Measurements from ENCODE around the gene CCDC40. TPM values are rescaled to one million over a fixed set of nuclear protein-coding genes. Genes with fewer than 3 reads are reported as not detected.

The CCDC40 gene
- total and polyA plus RNA-seq, 10 of the 15 experiments (the other 5 are each of a cell fraction or from before 2014, with no cell fraction given): 0.06 to 0.10 TPM; not detected in 8

- H2AFZ ChIP-seq (ENCODE audit: control insufficient read depth, low read depth, low read length): no peak overlapping the region
- intact Hi-C loops (cut with micrococcal nuclease; ENCODE audit: unreplicated experiment): no loop called here
- ChIA-PET SMC1A (ENCODE audit: uncharacterized antibody, unreplicated experiment) (no interaction called here), POLR2A (interaction anchor here (0.8 kb wide), 1 partner anchor 11 kb away, joined by 3 read pairs; no protein-coding TSS in a partner anchor), RAD21 (ENCODE audit: unreplicated experiment) (interaction anchor here (1.3 kb wide), 1 partner anchor 92 kb away, joined by 3 read pairs; the partner anchor contains the start of gene GAA), CTCF (interaction anchor here (0.6 to 2.6 kb wide), 21 partner anchors 8 to 1789 kb away, joined by 3 to 13 read pairs (median 4); partner anchors contain the start of gene GAA)
- no peak overlapping the region for H3K9ac ChIP-seq (ENCODE audit: control insufficient read depth, insufficient read depth, low read length)
- in situ Hi-C loops (cut with MboI): no loop called here
- DNase-seq (ENCODE audit: low read depth, low spot score) (no peak), FAIRE-seq (no peak), ATAC-seq (no peak)
- no peak overlapping the region for H3K4me3 ChIP-seq
- no peaks in the 10 kb centered on the region; the same call in 2 of the 3 replicates for H3K9me3 ChIP-seq (replicated peaks; ENCODE audit: control insufficient read depth, insufficient read depth, low read length)
- H3K4me2 ChIP-seq (ENCODE audit: control insufficient read depth, insufficient read depth): no peak overlapping the region
- H3K27ac ChIP-seq (ENCODE audit: control insufficient read depth, insufficient read depth): no peak overlapping the region
- no peaks in the 10 kb centered on the region for H3K79me2 ChIP-seq (ENCODE audit: control insufficient read depth, insufficient read depth, low read length)
- no peaks in the 10 kb centered on the region for H3K36me3 ChIP-seq (ENCODE audit: control insufficient read depth in 2 of 2, insufficient read depth in 2 of 2, low read length in 1 of 2)
- 61% methylated on average over 18 of the region's 18 CpGs for WGBS (ENCODE audit: insufficient coverage, insufficient replicate concordance, low lambda C conversion rate, missing lambda C conversion rate)
- no peaks in the 10 kb centered on the region for H3K4me1 ChIP-seq (ENCODE audit: control insufficient read depth, insufficient read depth, low read length)
- H4K20me1 ChIP-seq (ENCODE audit: control insufficient read depth, insufficient read depth): no peaks in the 10 kb centered on the region
- no peaks in the 10 kb centered on the region; a peak in 1 of 4 replicates for H3K27me3 ChIP-seq (replicated peaks in 1 of 2; ENCODE audit: control insufficient read depth in 2 of 2, insufficient read depth in 2 of 2, low read length in 1 of 2)
- BruUV-seq (replicated peaks): no TSS peak
- TF ChIP-seq EZH2 (IDR thresholded peaks at IDR 0.05; ENCODE audit: borderline replicate concordance, control insufficient read depth, low read depth, low read length): no peak
- no peak for TF ChIP-seq LARP7 (IDR thresholded peaks at IDR 0.05)
- TF ChIP-seq E2F4 (IDR thresholded peaks at IDR 0.05; ENCODE audit: low read depth, low read length): no peak
- no peak for TF ChIP-seq SRF (IDR thresholded peaks at IDR 0.05; ENCODE audit: low read depth in 2 of 2, low read length in 2 of 2)
- no peak for TF ChIP-seq PML (IDR thresholded peaks at IDR 0.05; ENCODE audit: low read length)
- no peak for TF ChIP-seq POLR2AphosphoS2 (IDR thresholded peaks at IDR 0.05; ENCODE audit: low read depth, low read length)
- no peak for TF ChIP-seq MLLT1 (IDR thresholded peaks at IDR 0.05)
- no peak for TF ChIP-seq PBX3 (IDR thresholded peaks at IDR 0.05; ENCODE audit: insufficient replicate concordance, low read depth, low read length)
- TF ChIP-seq, protein P1, sequence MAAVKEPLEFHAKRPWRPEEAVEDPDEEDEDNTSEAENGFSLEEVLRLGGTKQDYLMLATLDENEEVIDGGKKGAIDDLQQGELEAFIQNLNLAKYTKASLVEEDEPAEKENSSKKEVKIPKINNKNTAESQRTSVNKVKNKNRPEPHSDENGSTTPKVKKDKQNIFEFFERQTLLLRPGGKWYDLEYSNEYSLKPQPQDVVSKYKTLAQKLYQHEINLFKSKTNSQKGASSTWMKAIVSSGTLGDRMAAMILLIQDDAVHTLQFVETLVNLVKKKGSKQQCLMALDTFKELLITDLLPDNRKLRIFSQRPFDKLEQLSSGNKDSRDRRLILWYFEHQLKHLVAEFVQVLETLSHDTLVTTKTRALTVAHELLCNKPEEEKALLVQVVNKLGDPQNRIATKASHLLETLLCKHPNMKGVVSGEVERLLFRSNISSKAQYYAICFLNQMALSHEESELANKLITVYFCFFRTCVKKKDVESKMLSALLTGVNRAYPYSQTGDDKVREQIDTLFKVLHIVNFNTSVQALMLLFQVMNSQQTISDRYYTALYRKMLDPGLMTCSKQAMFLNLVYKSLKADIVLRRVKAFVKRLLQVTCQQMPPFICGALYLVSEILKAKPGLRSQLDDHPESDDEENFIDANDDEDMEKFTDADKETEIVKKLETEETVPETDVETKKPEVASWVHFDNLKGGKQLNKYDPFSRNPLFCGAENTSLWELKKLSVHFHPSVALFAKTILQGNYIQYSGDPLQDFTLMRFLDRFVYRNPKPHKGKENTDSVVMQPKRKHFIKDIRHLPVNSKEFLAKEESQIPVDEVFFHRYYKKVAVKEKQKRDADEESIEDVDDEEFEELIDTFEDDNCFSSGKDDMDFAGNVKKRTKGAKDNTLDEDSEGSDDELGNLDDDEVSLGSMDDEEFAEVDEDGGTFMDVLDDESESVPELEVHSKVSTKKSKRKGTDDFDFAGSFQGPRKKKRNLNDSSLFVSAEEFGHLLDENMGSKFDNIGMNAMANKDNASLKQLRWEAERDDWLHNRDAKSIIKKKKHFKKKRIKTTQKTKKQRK (IDR thresholded peaks at IDR 0.05; ENCODE audit: low read depth, low read length): no peak
- TF ChIP-seq SPI1 (IDR thresholded peaks at IDR 0.05; ENCODE audit: borderline replicate concordance, insufficient read depth, low read depth, low read length): no peak
- no peak for TF ChIP-seq CHD1 (IDR thresholded peaks at IDR 0.05; ENCODE audit: low read depth, low read length)
- no peak for TF ChIP-seq FOXM1 (IDR thresholded peaks at IDR 0.05; ENCODE audit: low read depth, low read length)
- TF ChIP-seq EED (IDR thresholded peaks at IDR 0.05; ENCODE audit: low read depth): no peak
- no peak for TF ChIP-seq MYB (IDR thresholded peaks at IDR 0.05; ENCODE audit: borderline replicate concordance, low read depth, low read length)
- no peak for TF ChIP-seq BCL11A (IDR thresholded peaks at IDR 0.05; ENCODE audit: low read depth, low read length)
- TF ChIP-seq, protein P2, sequence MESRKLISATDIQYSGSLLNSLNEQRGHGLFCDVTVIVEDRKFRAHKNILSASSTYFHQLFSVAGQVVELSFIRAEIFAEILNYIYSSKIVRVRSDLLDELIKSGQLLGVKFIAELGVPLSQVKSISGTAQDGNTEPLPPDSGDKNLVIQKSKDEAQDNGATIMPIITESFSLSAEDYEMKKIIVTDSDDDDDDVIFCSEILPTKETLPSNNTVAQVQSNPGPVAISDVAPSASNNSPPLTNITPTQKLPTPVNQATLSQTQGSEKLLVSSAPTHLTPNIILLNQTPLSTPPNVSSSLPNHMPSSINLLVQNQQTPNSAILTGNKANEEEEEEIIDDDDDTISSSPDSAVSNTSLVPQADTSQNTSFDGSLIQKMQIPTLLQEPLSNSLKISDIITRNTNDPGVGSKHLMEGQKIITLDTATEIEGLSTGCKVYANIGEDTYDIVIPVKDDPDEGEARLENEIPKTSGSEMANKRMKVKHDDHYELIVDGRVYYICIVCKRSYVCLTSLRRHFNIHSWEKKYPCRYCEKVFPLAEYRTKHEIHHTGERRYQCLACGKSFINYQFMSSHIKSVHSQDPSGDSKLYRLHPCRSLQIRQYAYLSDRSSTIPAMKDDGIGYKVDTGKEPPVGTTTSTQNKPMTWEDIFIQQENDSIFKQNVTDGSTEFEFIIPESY (IDR thresholded peaks at IDR 0.05): no peak
Observed at GRCh38 chr17:80008848-80009247, 27.6 kb upstream of the CCDC40 start.
